H54 (cell line): ENCODE measurements around the gene RASSF5.
A peak's percentile ranks its signal among the peaks of the same experiment; 100 is the strongest.
"Not testable (repeated sequence)": the region's sequence is repeated elsewhere in the genome, so short reads cannot be mapped to it uniquely, and the experiment has no call there.

ENCODE experiments used
- DNase-seq: peaks from one replicate; pipeline ENCODE4 v3.0.0; 2011; ENCODE audit warnings: low spot score, mixed read lengths; ENCODE audit not compliant: insufficient read length
- FAIRE-seq: peaks from 3 replicates; lab custom pipeline; 2011; peaks lifted over from hg19 to GRCh38; lab: Jason Lieb, UNC
- POLR2A ChIP-seq: IDR thresholded peaks from 2 replicates; pipeline ENCODE4 v1.6.1; 2011; ENCODE audit warnings: low read depth, mild to moderate bottlenecking, low read length

RASSF5 gene

GRCh38 chr1:206482611-206483010 is 24.7 kb upstream of the RASSF5 start:
- TF ChIP-seq POLR2A: no peak
- DNase-seq: no peak

GRCh38 chr1:206483864-206484263 is 23.5 kb upstream of the RASSF5 start:
- not testable (repeated sequence) for FAIRE-seq

More at GRCh38 chr1:206482611-206483010, 24.7 kb upstream of the RASSF5 start:
- FAIRE-seq: no peak

GRCh38 chr1:206484901-206485300 is 22.4 kb upstream of the RASSF5 start:
- DNase-seq (no peak), FAIRE-seq (no peak)
- no peak for TF ChIP-seq POLR2A

More at GRCh38 chr1:206483864-206484263, 23.5 kb upstream of the RASSF5 start:
- DNase-seq: not testable (repeated sequence)

GRCh38 chr1:206486995-206487788 is 20.1 kb upstream of the RASSF5 start:
- no peak for TF ChIP-seq POLR2A
- FAIRE-seq: no peak
- DNase-seq: no peak

- DNase-seq (no peak), FAIRE-seq (no peak)
- TF ChIP-seq POLR2A: no peak
Observed at GRCh38 chr1:206487970-206488369, 19.4 kb upstream of the RASSF5 start.

- DNase-seq: no peak
- TF ChIP-seq POLR2A: no peak
- no peak for FAIRE-seq
Observed at GRCh38 chr1:206488466-206488865, 18.9 kb upstream of the RASSF5 start.

- no peak for TF ChIP-seq POLR2A
- DNase-seq (peak; percentile 64), FAIRE-seq (no peak)
Observed at GRCh38 chr1:206489980-206490770, 17.2 kb upstream of the RASSF5 start.

- TF ChIP-seq POLR2A: no peak
- DNase-seq (no peak), FAIRE-seq (no peak)
Observed at GRCh38 chr1:206490771-206491405, 16.4 kb upstream of the RASSF5 start.

- no peak for TF ChIP-seq POLR2A
- DNase-seq: no peak
- FAIRE-seq: no peak
Observed at GRCh38 chr1:206491616-206492015, 15.7 kb upstream of the RASSF5 start.

- no peak for TF ChIP-seq POLR2A
- FAIRE-seq (no peak), DNase-seq (no peak)
Observed at GRCh38 chr1:206492589-206492988, 14.7 kb upstream of the RASSF5 start.

- TF ChIP-seq POLR2A: no peak
- FAIRE-seq (no peak), DNase-seq (no peak)
Observed at GRCh38 chr1:206493279-206493678, 14.1 kb upstream of the RASSF5 start.

GRCh38 chr1:206495011-206495461 is 12.3 kb upstream of the RASSF5 start:
- DNase-seq (no peak), FAIRE-seq (no peak)
- no peak for TF ChIP-seq POLR2A

- no peak for TF ChIP-seq POLR2A
- FAIRE-seq (no peak), DNase-seq (no peak)
Observed at GRCh38 chr1:206495493-206496046, 11.8 kb upstream of the RASSF5 start.
